Uterus (tissue), 4 donors: ENCODE data around the gene ARMC10. TPM values are rescaled to one million over a fixed set of nuclear protein-coding genes. Genes with fewer than 3 reads are reported as not detected.
"Not testable (repeated sequence)": the region's sequence is repeated elsewhere in the genome, so short reads cannot be mapped to it uniquely, and the experiment has no call there.

ENCODE experiments used
- DNase-seq, 2 donors: peaks; one replicate each; pipeline ENCODE4 v3.0.0-alpha.2; 2019 to 2020
- H3K27ac ChIP-seq, 2 donors: fragments of 200-600 bp; sonication (generic); 1 replicate in 1 of 2; 2 replicates in 1 of 2; pipeline ENCODE4 v1.5.1; 2016 to 2018
- H3K27me3 ChIP-seq, 2 donors: fragments of 200-600 bp; sonication (generic); one replicate each; pipeline ENCODE4 v1.5.1; 2018 to 2019; ENCODE audit warnings: control low read depth in 1 of 2
- H3K36me3 ChIP-seq, 2 donors: fragments of 200-600 bp; sonication (generic); one replicate each; pipeline ENCODE4 v1.5.1; 2019; ENCODE audit warnings: control low read depth in 1 of 2
- H3K4me1 ChIP-seq, 2 donors: fragments of 200-600 bp; sonication (generic); one replicate each; pipeline ENCODE4 v1.5.1; 2018 to 2019; ENCODE audit warnings: control low read depth in 1 of 2
- H3K4me3 ChIP-seq, 2 donors: fragments of 200-600 bp; sonication (generic); 1 replicate in 1 of 2; 2 replicates in 1 of 2; pipeline ENCODE4 v1.5.1; 2018 to 2019; ENCODE audit warnings: mild to moderate bottlenecking in 1 of 2
- H3K9me3 ChIP-seq, 2 donors: fragments of 200-600 bp; sonication (generic); one replicate each; pipeline ENCODE4 v1.5.1; 2019; ENCODE audit warnings: control low read depth in 1 of 2
- CTCF ChIP-seq, 4 experiments: fragments of 200-600 bp in 2 of 4; fragments of 450-650 bp in 2 of 4; sonication (generic) in 2 of 4; IDR thresholded peaks; one replicate each; pipeline ENCODE4 v1.5.1; 2016 to 2019; ENCODE audit warnings: antibody characterized with exemption in 4 of 4, mild to moderate bottlenecking in 2 of 4, moderate library complexity in 1 of 4
- POLR2A ChIP-seq, 2 donors: fragments of 450-650 bp; IDR thresholded peaks; one replicate each; pipeline ENCODE4 v1.6.1; 2016; ENCODE audit warnings: antibody characterized with exemption in 2 of 2, mild to moderate bottlenecking in 1 of 2, moderate library complexity in 1 of 2
- intact Hi-C: fragments of 100-400 bp; cut with DNase I; formaldehyde crosslinking; loops from one replicate; pipeline ENCODE4 v1.15.1; 2023; ENCODE audit warnings: low total_unique reads
- total RNA-seq, 4 donors: library from RNA; depleted of rRNA in 3 of 4; stranded (reverse); fragments of >200 nt in 3 of 4; gene quantifications; one replicate each; pipeline versions ENCODE4 v1.1.0 to v1.2.4, GENCODE V29; 2014 to 2023
- donor health status: DM: yes; HTN: yes; CAD: no.

ARMC10 gene
- total RNA-seq, 4 donors from 2014 or later = 47.0 to 66.1 (median 57.2) TPM

DNA sequence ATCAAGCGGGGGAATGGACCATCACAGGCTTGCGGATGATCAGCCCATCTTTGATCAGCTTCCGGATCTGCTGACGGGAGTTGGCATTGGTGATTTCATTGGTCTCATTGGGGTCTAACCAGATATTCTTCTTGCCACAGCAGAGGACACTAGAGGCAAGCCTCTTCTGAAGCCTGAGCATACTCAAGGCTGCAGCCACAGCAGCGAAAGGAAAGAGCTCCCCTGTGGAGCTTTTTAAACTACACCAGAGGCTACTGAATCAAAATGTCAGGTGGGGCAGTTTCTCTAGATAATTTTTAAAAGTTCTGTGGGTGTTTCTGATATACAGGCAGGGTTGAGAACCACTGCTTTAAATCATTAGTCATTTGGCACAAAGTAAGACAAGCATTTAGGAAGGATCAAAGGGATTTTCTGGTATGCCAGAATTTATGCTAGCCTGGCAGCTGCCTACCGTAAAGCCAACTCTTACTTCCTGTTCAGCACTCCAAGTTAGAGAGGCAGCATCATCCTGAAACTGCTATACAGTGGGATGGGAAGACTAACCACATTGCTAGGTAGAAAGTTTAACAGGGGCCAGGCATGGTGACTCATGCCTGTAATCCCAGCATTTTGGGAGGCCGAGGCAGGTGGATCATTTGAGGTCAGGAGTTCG lies 66.9 kb downstream of the ARMC10 start:
- Histone ChIP-seq H3K9me3 (no peaks in the 10 kb centered on the region), H3K27me3 (no peaks in the 10 kb centered on the region), H3K27ac (no peak overlapping the region), H3K36me3 (no peaks in the 10 kb centered on the region), H3K4me3 (no peak overlapping the region), H3K4me1 (no peaks in the 10 kb centered on the region)
- intact Hi-C loops = loop anchor here (10.0 kb wide), 1 partner anchor 67 kb away; the partner anchor contains the start of genes ARMC10 and FBXL13
- DNase-seq = no peak
- TF ChIP-seq POLR2A (IDR thresholded peaks at IDR 0.05) (no peak), CTCF (IDR thresholded peaks at IDR 0.05) (no peak)

GRCh38 chr7:103142494-103142893 lies 67.6 kb downstream of the ARMC10 start:
- H3K4me3 ChIP-seq = no peak overlapping the region
- intact Hi-C loops = loop anchor here (10.0 kb wide), 1 partner anchor 68 kb away; the partner anchor contains the start of genes ARMC10 and FBXL13
- no peaks in the 10 kb centered on the region for H3K27me3 ChIP-seq
- DNase-seq = no peak
- no peaks in the 10 kb centered on the region for H3K4me1 ChIP-seq
- no peak overlapping the region for H3K27ac ChIP-seq
- H3K36me3 ChIP-seq = no peaks in the 10 kb centered on the region
- no peaks in the 10 kb centered on the region for H3K9me3 ChIP-seq
- TF ChIP-seq POLR2A (IDR thresholded peaks at IDR 0.05) = no peak

DNA sequence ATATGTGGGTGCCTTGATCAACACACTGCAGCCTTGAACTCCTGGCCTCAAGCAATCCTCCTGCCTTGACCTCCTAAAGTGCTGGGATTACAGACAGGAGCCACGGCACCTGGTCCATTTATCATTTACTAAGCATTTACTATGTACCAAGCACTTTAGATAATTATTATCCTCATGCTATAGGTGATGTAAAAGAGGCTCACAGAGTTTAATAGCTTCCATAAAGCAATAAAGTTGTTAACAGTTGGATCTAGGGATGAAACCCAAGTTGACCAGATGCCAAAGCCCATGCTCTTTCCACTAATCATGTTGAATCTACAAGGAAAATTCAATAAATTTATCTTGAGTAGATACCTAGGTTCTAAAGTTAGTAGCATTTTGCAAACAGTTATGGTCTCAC lies 68.9 kb downstream of the ARMC10 start:
- Histone ChIP-seq H3K27me3 (no peaks in the 10 kb centered on the region), H3K9me3 (no peaks in the 10 kb centered on the region), H3K27ac (no peak overlapping the region), H3K36me3 (no peaks in the 10 kb centered on the region), H3K4me1 (no peaks in the 10 kb centered on the region), H3K4me3 (no peak overlapping the region)
- no peak for DNase-seq
- no peak for TF ChIP-seq CTCF (IDR thresholded peaks at IDR 0.05)
- intact Hi-C loops = loop anchor here (10.0 kb wide), 1 partner anchor 69 kb away; the partner anchor contains the start of genes ARMC10 and FBXL13

- H3K4me3 ChIP-seq, H3K4me1 ChIP-seq, H3K36me3 ChIP-seq, DNase-seq, H3K27ac ChIP-seq, H3K27me3 ChIP-seq, H3K9me3 ChIP-seq: not testable (repeated sequence)
- intact Hi-C loops = loop anchor here (10.0 kb wide), 1 partner anchor 70 kb away; the partner anchor contains the start of genes ARMC10 and FBXL13
Measured at GRCh38 chr7:103144754-103145153, 69.8 kb downstream of the ARMC10 start.

DNA sequence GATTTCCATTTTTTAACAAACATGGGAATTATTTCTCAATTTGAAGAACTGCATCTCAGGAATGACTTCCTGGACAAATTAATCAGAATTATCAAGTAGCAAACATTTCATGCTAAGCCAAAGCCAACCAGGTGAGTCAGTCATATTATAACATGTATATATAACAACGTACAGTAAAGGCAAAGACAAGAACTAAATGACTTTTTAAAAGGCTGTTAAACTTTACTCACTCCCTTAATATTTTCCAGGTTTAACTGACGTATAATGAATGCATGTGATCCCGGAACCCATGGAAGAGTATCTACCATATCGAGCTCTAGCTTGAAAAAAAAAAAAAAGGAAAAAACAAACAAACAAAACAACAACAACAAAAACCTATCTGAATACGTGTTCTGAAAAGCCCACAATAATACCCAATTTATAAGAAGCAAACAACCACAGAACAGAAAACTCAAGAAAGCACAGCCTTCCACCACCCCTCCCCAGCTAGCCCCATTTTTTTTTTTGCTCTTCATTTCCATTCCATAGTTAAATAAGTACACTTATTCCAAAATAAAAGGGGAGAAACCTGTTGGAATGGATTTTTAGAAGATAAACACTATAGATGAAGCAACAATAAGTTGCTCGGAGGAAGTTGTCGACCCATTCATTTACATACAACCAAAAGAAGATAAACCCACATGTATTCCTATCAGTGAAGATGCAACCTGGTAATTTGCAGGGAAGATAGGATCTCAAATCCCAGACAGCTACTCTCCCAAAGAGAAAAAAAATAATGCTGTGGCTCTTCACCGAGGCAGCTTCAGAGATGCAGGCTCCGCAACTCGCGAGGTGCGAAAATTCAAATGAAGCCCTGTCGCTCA lies 73.4 kb downstream of the ARMC10 start:
- no peak for TF ChIP-seq CTCF (IDR thresholded peaks at IDR 0.05)
- no peak for TF ChIP-seq POLR2A (IDR thresholded peaks at IDR 0.05)
- no peaks in the 10 kb centered on the region for H3K36me3 ChIP-seq
- no peak for DNase-seq
- no peaks in the 10 kb centered on the region for H3K9me3 ChIP-seq
- H3K4me3 ChIP-seq = peak overlapping the region; percentile 65 to 74
- H3K27me3 ChIP-seq = no peaks in the 10 kb centered on the region
- intact Hi-C loops = loop anchor here (10.0 kb wide), 1 partner anchor 74 kb away; the partner anchor contains the start of genes ARMC10 and FBXL13
- peak overlapping the region; percentile 89 to 95 for H3K27ac ChIP-seq
- H3K4me1 ChIP-seq = no peaks in the 10 kb centered on the region

Other genes starting within 250 kb of the ARMC10 start
- 100 to 1,000 TPM in 1 of 4 donors, 1 to 10 TPM in 2, under 1 TPM in 1; 0.29 to 180 (median 4.9) TPM for gene LRRC17, start 162.1 kb upstream of the ARMC10 start, total RNA-seq
- gene FBXL13, start 344 bp upstream of the ARMC10 start, total RNA-seq = 10 to 100 TPM in 1 of 4 donors, 1 to 10 TPM in 3; 1.2 to 12.9 (median 5.5) TPM
- gene NAPEPLD, start 74.0 kb downstream of the ARMC10 start, total RNA-seq = 10 to 100 TPM; 11.0 to 79.4 (median 31.1) TPM
- gene PMPCB, start 222.3 kb downstream of the ARMC10 start, total RNA-seq = 10 to 100 TPM; 29.2 to 85.7 (median 45.6) TPM